HG03565 (cell line): ENCODE measurements around the gene FGD2.

Source experiments
- ATAC-seq: cut with Tn5 transposase; IDR thresholded peaks from one replicate; pipeline ENCODE4 v1.9.1; 2021; ENCODE audit warnings: mild to moderate bottlenecking, moderate library complexity; ENCODE audit not compliant: unreplicated experiment

Gene FGD2

DNA sequence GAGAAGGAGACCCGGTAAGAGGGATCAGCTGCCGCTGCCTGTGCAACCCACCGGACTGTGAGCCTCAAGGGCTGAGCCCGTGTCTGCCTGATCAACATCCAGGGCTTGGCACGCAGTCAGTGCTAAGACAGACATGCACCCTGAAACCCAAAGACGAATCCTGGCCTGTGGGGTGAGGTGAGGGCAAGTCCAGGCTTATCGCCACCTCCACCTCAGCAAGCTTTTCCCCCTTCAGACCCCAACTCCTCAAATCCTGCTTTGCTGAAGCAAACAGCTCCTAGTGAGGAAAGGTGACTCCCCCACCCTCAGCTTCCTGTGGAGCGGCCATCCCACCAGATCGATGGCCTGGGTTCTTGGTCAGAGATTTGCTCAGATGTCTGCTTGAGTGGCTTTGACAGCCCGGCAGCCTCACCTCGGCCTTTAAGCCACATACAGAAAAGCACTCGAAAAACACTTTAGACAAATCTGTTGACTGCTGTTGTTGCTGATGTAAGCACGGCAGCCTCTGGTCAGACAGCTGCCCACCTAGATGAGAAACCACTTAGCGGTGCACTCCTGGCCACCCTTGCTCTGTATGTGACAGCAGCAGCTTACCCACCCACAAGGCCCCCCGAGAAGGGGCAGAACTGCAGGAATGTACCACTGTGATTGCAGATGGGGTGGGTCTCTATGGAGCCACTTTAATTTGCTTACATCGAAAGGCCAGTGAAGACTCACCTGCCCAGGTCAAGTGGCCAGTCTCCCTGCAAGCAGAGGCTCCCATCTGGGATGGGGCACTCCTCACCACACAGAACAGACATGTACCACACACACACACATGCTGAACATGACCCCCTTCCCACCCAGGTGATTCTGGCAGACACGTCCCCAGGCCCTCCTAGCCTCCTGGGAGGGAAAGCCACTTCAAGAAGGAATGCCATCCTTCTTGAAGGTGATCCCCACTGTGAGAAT, 34.3 kb upstream of the FGD2 start:
- no peak for ATAC-seq

DNA sequence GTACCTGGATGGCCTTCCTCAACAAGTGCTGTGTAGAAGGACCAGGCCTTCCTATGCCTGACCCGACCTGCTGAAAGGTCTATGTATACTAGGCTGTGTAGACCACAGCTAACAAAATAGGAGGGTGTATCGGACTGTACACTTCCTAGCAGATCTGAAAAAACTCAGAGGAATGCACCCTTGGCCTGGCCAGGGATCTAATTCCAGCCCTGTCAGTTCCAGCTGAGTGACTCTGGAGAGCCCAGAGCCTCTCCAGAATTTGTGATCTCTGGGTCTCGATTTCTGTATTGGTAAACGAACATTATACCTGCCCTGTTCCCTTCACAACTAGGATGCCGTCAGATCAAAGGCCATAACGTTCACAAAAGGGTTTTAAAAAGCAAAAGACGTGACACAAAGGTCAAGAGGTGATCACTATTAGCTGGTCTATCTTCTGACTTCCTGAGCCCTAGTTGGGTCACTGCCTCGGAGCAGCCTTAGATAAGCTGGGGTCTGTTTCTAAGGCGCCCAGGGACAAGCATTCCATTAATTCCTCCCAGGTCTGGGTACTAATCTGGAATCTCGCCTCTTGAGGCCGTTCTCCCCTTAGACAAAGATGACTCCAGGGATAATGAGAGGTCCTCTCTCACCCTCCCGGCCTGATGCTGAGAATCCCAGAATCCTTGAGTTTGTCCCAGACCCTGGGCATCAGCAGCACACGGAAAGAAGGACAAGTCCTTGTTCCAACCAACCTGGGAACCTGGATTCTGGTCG, 33.4 kb upstream of the FGD2 start:
- no peak for ATAC-seq

DNA sequence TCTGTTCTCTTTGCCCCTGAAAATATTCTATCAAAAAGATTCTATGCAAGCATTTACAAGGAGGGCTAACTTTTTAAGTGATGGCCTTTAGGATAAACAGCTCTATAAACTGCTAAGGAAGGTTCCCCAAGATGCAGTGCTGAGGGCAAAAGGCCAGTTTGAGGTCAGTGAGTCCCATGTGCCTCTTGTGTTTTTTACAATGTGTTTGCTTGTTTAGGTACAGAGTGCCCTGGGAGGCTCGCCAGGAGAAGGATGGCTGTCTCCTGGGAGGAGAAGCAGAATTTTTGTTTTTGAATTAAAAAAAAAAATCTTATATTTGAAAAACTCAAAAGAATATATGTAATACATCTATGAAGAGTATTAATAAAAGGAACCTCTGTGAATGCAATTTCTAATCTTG, 32.3 kb upstream of the FGD2 start:
- no peak for ATAC-seq

DNA sequence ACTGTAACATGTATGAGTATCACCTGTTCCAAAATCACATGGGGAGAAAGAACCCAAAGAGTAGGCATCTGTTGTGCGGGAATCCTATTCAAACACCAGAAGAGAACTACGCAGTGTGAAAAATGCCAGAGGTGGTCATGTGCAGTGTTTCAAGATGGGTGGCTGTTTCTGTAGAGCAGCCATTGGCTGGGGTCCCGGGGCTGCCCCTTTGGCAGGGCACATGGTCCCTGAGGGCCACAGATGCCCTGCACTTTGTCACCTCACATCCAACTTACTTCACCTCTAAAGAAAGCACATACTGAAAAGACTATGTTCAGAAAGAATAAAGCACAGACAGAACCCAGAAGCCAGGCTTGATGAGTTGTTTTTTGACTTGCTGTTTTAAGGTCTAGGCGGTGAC, 31.8 kb upstream of the FGD2 start:
- no peak for ATAC-seq

DNA sequence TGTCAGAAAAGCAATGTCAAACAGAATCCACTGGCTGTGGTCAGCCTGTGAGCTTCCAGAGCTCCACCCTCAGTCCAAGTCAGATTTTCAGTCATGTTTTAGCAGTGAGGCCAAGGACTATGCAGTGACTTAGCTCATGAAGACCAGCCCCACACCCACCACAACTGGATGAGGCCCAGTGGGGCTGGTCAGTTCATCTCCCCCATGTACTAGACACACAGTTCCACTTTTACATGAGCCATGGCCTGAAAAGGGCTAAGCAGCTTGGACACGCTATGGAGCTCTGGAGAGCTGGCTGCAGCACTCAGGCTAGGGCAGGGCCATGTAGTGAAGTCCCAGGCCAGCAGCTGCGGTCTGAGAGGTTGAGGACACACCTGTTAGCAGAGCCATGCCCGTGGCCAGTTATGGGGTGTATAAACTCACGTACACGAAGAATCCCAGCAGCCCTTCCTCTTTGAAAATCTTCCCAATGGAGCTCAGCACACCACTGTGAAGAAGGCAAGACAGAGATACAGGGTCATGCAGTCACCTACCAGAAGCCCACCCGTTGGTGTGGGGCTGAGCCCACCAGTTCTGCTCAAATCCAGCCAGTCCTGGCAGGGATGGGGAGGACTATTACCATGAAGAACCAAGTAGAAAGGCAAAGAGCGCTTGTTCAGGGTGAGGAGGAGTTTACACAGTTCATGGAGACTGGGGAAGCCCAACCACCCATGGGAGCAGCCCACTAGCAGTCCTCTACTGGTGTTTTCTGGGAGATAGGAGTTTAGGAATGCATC, 30.0 kb upstream of the FGD2 start:
- no peak for ATAC-seq

DNA sequence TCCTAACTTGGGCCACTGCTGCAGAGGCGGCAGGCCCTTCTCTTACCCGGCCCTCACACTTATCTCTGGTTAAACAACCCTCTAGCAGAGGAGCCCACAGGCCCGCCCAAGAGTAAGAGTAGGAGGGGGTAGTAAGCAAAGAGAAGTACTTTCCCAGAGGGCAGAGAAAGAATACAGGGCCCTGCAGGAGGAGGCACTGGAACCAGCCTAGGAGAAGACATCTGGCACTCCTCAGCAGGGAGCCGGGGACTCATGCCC, 29.5 kb upstream of the FGD2 start:
- ATAC-seq = no peak

DNA sequence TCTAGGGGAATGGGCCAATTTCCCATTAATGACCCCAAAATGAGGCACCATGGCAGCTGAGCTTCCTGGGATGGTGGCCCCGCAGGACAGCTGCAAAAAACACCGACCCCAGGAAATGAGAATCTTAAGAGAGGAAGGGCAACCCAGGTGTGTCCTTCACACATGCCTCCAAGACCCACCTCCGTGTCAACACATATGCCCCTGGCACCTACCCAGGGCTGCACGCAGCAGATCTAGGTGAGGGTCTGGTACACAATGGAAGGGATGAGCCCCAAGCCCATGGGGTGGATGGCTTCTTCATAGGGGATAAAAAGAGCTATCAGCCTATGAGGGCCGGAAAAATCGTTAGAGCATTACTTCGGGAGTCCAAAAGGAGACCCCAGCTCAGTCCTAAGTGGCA, 28.9 kb upstream of the FGD2 start:
- ATAC-seq = no peak

DNA sequence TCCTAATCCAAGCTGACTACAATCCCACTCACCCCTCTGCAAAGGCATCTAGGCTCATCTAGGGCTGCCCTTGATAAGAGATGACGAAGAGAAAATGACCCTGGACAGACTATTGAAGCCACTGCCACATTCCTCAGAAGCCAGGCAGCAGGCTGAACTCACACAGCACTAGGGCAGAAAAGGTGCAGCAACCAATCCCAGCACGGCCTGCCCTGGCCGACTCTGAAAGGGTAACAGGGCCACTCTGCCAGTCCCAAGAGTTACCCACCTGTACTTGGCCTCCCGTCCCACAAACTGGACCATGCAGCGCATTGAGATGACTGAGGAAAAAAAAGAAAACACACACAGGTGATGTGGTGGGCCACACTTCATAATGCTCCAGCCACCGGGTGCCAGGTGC, 28.5 kb upstream of the FGD2 start:
- no peak for ATAC-seq

DNA sequence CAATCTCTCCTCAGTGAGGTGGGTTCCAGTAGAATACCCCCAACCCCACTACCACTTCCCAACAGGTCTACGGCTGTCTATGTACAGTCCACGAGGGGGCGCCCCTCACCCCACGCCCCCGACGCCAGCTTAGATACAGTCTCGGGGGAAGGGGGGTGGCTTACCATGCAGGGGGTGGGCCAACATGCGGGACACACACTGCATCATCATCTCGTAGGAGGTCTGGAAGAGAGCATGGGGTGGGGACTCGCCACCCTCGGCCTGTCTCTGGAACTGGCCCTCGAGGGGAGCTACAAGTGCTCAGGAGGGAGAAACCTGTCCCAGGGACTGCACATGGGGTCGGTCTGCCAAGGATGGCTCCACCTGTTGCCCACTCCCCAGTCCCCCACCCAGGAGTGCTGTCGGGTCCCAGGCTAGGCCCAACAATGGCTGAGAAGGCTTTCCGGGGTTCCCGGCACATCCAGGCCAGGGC, 27.9 kb upstream of the FGD2 start:
- ATAC-seq = no peak

DNA sequence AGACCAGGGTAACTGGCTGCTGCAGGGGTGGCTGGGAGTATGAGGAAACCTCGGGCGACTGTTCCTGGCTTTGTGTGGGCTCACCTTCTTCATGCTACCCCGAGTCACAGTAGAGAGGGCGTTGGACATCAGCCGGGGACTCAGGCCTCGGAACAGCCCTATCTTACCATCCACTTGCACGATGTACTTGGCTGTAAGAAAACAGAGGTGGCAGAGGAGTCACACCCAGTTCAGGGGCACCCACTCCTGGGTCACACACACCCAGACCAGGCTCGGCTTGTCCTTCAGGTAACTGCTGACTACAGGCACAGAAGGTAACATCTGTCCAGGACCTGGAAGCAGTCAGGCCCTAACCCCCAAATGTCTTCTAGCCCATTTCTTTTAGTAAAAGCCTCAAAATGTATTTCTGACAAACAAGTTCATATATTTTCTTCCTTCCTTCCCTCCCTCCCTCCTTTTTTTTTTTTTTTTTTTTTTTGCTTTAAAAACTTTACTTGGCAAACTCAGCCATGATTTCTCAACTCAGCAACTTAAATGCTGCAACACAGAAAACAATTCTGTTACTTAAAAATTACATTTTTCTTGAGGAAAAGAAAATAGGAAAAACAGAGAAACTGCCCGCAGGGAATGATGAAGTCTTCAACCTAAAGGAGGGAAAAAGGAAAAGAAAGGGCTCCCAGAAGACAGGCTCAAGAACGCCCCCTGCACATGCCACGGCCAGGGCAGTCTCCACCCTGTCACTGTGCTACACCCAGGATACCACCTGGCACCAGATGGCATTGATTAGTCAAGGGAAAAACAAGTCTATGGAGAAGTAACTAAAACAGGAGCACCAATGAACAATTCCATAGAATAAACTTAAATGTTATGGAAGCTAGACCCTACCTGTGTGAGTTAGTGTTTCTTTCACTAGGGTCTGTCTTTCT, 26.8 kb upstream of the FGD2 start:
- ATAC-seq = no peak

DNA sequence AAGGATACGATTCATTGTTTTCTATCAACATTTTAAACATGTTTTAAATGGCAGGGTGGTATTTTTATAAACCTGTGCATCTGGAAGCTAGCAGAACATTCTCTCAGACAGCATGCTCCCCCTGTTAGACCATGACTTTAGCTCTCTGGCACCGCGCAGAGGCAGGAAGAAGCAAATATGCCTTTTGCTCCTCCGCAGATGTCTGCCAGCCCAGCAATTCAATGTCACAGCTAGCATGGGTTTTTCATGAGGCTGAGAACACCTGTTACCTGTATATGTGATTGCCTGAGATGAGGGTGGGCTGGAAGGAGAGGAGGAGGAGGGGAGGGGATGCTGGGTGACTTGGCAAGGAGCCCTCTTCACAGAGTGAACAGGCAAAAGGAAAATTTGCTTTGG, 26.1 kb upstream of the FGD2 start:
- ATAC-seq = no peak

DNA sequence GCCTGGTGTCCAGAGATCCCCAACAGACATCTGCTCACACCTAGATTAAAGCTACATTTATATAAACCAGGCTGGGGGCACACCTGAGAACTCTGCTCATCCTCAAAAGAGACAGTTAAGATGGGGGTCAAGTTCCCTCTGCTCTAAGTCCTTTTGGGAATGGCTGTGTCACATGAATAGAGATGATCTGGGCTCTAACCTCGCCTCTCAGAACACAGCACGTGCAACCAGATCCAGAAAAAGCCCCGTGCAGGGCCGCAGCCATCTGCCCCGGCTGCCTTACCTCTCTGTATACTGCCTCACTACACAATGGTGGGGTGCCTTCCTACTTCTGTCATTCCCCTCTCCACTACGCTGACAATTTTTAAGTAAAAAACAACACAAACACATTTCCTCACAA, 25.3 kb upstream of the FGD2 start:
- no peak for ATAC-seq

DNA sequence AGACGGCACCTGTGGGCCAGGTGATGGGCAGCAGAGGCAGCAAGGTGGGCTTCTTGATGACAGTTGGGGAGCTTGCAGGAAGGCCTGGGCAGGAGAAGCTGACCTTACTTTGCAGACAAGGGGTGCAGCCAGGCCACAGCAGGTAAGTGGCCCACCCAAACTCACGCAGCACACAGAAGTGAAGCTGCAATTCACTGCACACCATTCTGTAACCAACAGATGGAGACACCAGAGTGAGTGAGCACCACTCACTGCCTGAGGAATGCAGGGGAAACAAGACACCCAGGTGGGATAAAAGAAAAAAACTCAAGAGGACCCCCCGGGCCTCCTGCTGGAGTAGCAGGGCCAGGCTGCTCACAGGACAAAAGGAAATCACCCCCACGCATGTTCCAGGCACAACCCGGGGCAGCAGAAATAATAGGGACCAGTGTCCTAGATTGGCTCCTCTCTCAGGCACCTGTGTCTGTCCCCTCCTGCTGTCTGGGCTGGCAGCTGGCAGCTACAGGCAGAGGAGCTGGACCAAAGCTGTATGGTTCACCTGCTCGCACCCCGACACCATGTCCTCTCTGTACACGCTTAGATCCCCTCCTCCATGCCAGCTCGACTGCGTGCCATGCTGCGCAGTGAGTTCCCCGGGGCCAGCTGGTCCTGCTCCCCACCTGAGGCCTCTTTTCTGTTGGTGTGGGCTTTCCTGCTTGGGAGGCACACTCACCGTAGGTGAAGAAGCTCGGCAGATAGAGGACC, 24.4 kb upstream of the FGD2 start:
- ATAC-seq = no peak

DNA sequence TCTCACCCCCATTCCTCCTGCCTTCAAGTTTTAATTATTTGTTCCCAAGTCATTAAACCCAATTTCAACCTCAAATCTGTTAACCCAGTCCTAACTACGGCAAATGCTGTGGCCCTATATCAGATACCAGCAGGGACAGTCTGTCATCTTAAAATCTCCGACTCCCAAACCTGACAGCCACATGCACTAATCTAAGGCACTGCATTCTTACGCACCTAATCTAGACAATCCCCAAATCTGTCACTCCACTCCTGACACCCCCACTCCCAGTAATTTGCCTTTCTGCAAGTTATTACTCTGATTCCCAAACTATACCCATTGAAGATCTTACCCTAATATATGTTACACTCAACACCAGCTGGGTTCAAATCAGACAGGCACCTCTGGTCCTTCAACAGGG, 21.9 kb upstream of the FGD2 start:
- ATAC-seq = no peak

DNA sequence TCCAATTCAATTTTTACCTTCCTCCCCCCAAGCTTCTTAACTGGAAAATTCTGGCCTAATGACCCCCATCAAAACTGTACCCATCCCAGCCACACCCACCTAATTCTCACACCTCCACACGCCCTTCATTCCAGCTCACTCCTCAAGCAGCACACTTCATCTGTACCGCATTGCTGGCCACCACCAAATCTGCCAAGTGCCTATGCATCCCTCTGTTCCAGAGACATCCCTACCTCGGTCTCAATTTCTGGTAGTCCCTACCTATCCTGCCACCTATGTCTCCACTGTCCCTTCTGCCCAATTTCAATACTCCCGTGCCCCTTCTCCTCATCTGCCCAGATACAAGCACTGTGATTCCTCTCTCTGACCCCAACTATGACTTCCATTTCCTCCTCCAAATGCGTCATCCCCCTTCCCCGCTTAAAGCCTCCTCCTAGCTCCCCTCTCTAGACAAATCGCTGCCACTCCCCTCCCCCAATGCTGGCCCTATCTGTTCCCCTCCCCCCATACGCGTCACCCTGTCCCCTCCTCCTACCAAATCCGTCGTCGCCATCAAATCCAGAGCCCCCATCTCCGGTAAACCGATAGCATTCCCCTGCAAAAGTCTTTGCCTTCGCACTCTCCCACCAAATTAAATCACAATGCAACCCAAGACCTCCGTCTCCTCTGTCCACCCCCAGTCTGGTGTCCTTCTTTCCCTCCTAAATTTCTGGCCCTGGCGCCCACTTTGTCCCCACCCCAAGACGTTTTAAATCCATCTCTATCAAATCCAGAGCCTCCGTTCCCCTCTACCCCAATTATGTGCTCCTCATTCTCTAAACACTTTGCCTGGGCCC, 20.7 kb upstream of the FGD2 start:
- ATAC-seq = no peak

DNA sequence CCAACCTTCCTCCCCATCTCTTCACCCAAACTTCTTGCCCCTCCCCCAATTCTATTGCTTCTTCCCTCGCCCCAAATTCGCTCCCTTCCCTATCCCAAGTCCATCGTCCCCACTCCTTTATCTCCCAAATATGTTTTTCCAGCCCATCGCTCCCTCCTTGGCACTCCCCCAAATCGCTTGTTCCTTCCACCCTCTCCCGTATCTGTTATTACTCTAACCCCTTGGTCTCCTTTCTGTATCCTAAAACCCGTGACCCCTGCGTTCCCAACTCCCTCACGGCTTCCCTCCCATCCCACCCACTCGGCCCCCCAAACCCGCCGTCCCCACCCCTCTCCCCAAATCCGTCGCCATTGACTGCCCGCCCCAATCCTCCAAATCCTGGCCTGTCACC, 20.0 kb upstream of the FGD2 start:
- no peak for ATAC-seq

DNA sequence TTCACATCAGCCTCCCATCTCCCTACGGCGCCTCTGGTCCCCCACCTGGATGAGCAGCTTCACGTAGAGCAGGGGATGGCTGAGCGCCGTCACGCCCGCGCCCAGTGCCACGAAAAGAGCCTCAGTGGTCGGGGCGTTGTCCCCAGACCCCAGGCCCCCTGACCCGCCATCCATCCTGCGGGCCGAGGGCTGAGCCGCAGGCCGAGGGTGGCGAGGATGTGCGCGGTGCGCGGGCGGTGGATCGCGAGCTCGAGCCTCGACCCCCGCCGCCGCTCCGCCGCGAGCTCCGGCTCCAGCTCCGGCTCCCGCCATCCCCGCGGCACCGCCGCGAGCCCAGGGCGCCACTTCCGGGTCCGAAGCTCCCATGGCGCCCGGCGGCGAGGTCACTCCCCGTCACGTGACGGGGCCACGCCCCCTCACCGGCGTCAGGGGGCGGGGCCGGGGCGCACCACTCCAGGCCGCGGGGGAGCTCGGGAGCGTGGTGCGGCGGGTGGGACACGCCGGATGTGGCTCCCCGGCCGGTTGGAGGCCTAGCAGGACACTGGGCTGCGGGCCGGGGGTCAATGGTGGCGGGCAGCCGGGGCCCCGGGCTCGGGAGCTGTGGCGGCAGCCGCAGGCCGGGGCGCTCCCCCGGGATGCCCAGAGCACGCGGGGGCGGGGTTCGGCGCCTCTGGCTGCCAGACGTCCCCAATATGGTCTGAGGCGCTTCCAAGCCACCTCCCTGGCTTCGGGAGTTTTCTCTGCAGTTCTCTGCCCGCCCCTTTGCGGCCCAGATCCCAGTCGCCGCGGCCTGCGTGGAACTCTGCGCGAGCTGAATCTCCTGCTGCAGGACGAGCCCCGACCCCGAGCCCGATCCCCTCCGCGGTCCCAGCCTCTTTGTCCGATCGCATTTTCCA, 19.4 kb upstream of the FGD2 start, which contains the start of gene MTCH1:
MTCH1 (minus strand) TSS at position 389 of the 896 bp plus-strand sequence; CDS start at position 366, 23 bp downstream.
- peak; percentile 82 for ATAC-seq

DNA sequence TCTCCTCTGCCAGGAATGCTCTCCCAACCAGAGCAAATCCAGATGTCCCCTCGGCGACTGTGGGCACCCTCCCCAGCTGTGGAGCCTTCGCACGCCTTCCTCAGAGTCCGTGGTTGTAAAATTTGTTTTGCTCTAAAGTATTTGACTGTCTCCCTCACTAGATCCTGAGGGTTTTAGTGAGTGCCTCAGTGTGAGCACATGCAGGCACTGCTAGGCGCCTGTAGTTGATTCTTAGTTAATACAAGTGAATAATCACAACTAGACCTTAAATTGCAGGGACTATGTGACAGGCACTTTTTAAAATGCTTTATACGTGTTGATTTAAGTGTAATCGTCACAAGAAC, 18.8 kb upstream of the FGD2 start:
- no peak for ATAC-seq
